ENCODE data around the gene TEX22. TPM values are rescaled to one million over a fixed set of nuclear protein-coding genes. Genes with fewer than 3 reads are reported as not detected.

TEX22 gene
- total and polyA plus RNA-seq, 8 donors = 0.96 to 3.0 (median 1.5) TPM

DNA sequence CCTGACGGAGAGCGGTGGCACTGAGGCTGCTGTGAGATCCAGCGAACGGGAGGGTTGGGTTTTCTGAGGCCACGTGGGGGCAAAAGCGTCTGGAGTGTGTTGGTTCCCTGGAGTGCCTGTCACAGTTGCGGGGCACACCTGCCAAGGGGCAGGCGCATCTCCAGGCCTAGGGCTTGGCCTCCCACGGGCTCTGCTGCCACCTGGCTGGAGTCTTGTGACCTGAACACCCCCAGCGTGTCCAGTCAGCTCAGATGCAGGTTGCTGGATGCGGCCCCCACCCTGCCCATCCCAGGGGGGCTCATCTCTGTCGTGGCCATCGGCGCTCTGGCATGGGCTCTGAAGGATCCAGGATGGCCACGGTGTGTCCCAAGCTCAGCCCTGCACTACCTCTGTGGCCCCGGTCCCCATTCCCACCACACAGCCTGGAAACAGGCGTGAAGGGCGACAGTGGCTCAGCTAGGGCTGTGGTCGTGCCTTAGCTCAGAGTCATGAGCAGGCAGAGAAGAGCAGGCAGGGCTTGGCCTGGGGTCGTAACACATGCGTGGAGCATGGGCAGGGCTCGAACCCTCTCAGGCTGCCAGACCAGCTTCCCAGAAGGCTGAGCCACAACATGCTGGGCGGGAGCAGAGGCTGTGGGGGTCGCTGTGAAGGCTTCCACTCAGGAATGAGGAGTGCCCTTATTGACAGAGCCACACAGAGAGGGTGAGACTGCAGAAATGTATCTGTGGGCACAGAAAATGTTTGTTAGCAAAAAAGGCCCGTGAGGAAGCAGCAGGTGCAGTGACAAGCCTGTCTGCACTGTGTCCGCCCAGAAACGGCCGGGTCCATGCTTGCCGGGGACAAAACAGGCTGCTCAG, 52.8 kb downstream of the TEX22 start:
- ATAC-seq (no peak), DNase-seq (peak in 1 of 4 donors; percentile 61)
- Histone ChIP-seq H3K4me3 (no peak overlapping the region), H3K4me1 (peaks cover 4 to 8% of the 10 kb centered on the region in 2 donors), H3K27ac (no peak overlapping the region), H3K9me3 (no peaks in the 10 kb centered on the region), H3K36me3 (peaks cover 0 to 71% of the 10 kb centered on the region in 2 donors), H3K27me3 (no peaks in the 10 kb centered on the region)
- no peak for TF ChIP-seq CTCF (IDR thresholded peaks at IDR 0.05)
- intact Hi-C loops (cut with DNase I) = no loop called here

GRCh38 chr14:105452963-105453362, 54.6 kb downstream of the TEX22 start:
- intact Hi-C loops (cut with DNase I) = no loop called here
- ATAC-seq (no peak), DNase-seq (peak in 1 of 4 donors; percentile 62)
- H3K27ac ChIP-seq = no peak overlapping the region
- H3K27me3 ChIP-seq = no peaks in the 10 kb centered on the region
- H3K36me3 ChIP-seq = peaks cover 0 to 86% of the 10 kb centered on the region in 2 donors
- H3K4me3 ChIP-seq = no peak overlapping the region
- H3K4me1 ChIP-seq = peaks cover 4 to 8% of the 10 kb centered on the region in 2 donors
- no peaks in the 10 kb centered on the region for H3K9me3 ChIP-seq
- no peak for TF ChIP-seq CTCF (IDR thresholded peaks at IDR 0.05)

- Histone ChIP-seq H3K27me3 (no peaks in the 10 kb centered on the region), H3K36me3 (peaks cover 0 to 91% of the 10 kb centered on the region in 2 donors), H3K4me3 (no peak overlapping the region), H3K9me3 (no peaks in the 10 kb centered on the region), H3K4me1 (peaks cover 0 to 1% of the 10 kb centered on the region in 2 donors), H3K27ac (no peak overlapping the region)
- DNase-seq (no peak), ATAC-seq (no peak)
- TF ChIP-seq CTCF (IDR thresholded peaks at IDR 0.05) = no peak
- intact Hi-C loops (cut with DNase I) = no loop called here
Observed at GRCh38 chr14:105453847-105454246, 55.5 kb downstream of the TEX22 start.

- H3K4me3 ChIP-seq = no peak overlapping the region
- ATAC-seq (no peak), DNase-seq (no peak)
- no peak for TF ChIP-seq CTCF (IDR thresholded peaks at IDR 0.05)
- intact Hi-C loops (cut with DNase I) = no loop called here
- peaks cover 0 to 83% of the 10 kb centered on the region in 2 donors for H3K36me3 ChIP-seq
- no peaks in the 10 kb centered on the region for H3K4me1 ChIP-seq
- no peaks in the 10 kb centered on the region for H3K27me3 ChIP-seq
- H3K9me3 ChIP-seq = no peaks in the 10 kb centered on the region
- H3K27ac ChIP-seq = no peak overlapping the region
Observed at GRCh38 chr14:105455086-105455640, 56.8 kb downstream of the TEX22 start.

Data from left lung (tissue), 10 donors.